ENCODE measurements around the gene GABRD.

DNA sequence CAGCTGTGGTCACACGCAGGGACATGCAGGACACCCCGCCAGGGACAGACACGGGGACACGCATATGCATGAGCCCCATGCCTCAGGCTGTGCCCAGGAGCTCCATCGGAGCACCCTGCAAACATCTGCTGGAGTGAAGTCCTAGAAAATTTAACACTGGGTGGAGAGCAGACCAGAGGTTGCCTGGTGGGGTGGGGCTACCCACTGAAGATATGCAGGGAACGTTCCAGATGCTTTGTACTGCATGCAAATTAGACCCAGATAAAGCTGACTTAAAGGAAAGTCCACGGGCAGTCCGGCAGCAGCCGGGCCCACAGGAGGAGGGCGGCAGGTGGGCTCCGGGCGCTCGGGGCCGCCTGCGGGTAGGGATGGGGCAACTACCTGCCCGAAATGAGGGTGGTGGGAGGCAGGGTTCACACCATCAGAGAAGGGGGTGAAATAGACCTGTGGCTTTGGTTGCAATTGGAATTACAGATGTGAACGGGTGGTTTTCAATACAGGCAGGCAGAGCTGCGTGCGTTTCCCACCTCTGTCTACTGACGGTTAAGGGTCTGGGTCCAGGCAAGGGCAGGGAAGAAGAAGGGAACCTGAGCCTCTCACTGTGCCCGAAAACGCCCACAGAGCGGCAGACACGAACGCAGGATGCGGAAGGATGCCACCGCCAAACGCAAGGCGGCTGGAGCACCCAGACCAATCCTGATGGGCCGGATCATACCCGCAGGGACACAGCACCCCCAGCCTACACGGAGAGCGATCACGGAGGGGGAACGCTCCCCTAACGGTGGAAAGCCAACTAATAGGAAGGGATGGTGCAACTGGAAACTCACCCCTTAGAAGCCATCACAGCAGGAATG lies 36.5 kb upstream of the GABRD start:
- TF ChIP-seq FOXK1 (CRISPR knock-in tag; IDR thresholded peaks at IDR 0.05) (no peak), CTCF (IDR thresholded peaks at IDR 0.05) (no peak), ATF3 (CRISPR knock-in tag; conservative IDR thresholded peaks at IDR 0.05) (no peak), CREB1 (CRISPR knock-in tag; IDR thresholded peaks at IDR 0.05) (no peak)
